OCI-LY7 (cell line): ENCODE measurements around the gene CTU2.

Source experiments
- EZH2phosphoT487 ChIP-seq: fragments of 200-600 bp; sonication (generic); IDR thresholded peaks from 2 replicates; pipeline ENCODE4 v1.6.1; 2018; ENCODE audit warnings: low read depth, borderline replicate concordance, mild to moderate bottlenecking, mixed run types, antibody characterized with exemption, low read length, moderate library complexity, mixed read lengths
- TF ChIP-seq, protein P1 (sequence below): fragments of 200-600 bp; sonication (generic); conservative IDR thresholded peaks from 2 replicates; pipeline ENCODE4 v1.5.1; 2014; ENCODE audit warnings: mild to moderate bottlenecking, antibody characterized with exemption, low read length, moderate library complexity, mixed read lengths

DNA sequence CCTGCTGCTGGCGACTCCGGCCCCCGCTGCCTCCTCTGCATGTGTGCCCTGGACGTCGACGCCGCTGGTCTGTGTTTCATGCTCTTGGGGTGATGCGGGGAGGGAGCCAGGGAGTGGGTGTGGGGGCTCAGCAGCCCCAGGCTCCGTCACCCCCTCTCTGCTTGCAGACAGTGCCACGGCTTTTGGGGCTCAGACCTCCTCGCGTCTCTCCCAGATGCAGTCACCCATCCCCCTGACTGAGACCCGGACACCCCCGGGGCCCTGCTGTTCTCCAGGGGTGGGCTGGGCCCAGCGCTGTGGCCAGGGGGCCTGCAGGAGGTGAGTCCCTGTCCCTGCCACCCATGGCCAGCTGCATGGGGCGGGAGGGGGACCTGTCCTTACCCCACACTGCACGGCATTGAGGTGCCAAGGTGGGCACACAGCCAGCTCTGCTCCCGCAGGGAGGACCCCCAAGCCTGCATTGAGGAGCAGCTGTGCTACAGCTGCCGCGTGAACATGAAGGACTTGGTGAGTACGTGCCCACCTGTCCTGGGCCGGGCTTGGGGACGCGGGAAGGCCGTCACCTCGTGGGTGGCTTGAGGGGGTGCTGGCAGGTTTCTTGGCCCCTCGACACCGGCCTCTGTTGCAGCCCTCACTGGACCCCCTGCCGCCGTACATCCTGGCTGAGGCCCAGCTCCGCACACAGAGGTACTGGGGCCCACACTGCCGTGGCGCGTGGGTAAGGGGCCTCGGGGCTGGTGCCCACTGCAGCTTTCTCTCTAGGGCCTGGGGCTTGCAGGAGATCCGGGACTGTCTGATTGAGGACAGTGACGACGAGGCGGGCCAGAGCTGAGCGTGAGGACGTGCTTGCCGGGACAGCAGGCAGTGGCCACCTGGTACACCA lies 8.4 kb downstream of the CTU2 start:
- TF ChIP-seq, protein P1, sequence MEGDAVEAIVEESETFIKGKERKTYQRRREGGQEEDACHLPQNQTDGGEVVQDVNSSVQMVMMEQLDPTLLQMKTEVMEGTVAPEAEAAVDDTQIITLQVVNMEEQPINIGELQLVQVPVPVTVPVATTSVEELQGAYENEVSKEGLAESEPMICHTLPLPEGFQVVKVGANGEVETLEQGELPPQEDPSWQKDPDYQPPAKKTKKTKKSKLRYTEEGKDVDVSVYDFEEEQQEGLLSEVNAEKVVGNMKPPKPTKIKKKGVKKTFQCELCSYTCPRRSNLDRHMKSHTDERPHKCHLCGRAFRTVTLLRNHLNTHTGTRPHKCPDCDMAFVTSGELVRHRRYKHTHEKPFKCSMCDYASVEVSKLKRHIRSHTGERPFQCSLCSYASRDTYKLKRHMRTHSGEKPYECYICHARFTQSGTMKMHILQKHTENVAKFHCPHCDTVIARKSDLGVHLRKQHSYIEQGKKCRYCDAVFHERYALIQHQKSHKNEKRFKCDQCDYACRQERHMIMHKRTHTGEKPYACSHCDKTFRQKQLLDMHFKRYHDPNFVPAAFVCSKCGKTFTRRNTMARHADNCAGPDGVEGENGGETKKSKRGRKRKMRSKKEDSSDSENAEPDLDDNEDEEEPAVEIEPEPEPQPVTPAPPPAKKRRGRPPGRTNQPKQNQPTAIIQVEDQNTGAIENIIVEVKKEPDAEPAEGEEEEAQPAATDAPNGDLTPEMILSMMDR: no peak
- no peak for TF ChIP-seq EZH2phosphoT487
